Mammary epithelial cell (primary cell): ENCODE results near the gene HEATR5A.

ENCODE experiments used
- CTCF ChIP-seq, 2 donors: IDR thresholded peaks in 1 of 2; conservative IDR thresholded peaks in 1 of 2; 2 replicates each; pipeline ENCODE4 v1.5.1; 2011 to 2012; ENCODE audit warnings: inconsistent platforms in 2 of 2, low read length in 2 of 2, mild to moderate bottlenecking in 2 of 2, control low read depth in 1 of 2, low read depth in 1 of 2; ENCODE audit not compliant: insufficient read depth in 1 of 2; ENCODE audit errors: extremely low read depth in 1 of 2
- EZH2 ChIP-seq: IDR thresholded peaks from 2 replicates; pipeline ENCODE4 v1.6.1; 2012; ENCODE audit warnings: low read length, inconsistent platforms, borderline replicate concordance

GRCh38 chr14:31252865-31253264 is 167.5 kb downstream of the HEATR5A start:
- TF ChIP-seq CTCF (conservative IDR thresholded peaks at IDR 0.05 in 1 of 2, IDR thresholded peaks at IDR 0.05 in 1 of 2; ENCODE audit: extremely low read depth in 1 of 2, insufficient read depth in 1 of 2, low read depth in 1 of 2, low read length in 2 of 2): no peak
- TF ChIP-seq EZH2: no peak
